Naive B cell (primary cell): ENCODE measurements around the gene UBR3. TPM values are rescaled to one million over a fixed set of nuclear protein-coding genes. Genes with fewer than 3 reads are reported as not detected.
A peak's percentile ranks its signal among the peaks of the same experiment; 100 is the strongest.
"Not testable (repeated sequence)": the region's sequence is repeated elsewhere in the genome, so short reads cannot be mapped to it uniquely, and the experiment has no call there.

Source experiments
- ATAC-seq, 2 donors: fragments of 150-1000 bp; cut with Tn5 transposase; 2 replicates each; pipeline ENCODE4 v1.10.0; 2021; ENCODE audit warnings: low read depth in 2 of 2, mild to moderate bottlenecking in 2 of 2, moderate library complexity in 2 of 2
- DNase-seq: peaks from one replicate; pipeline ENCODE4 v3.0.0; 2022
- H3K27ac Mint-ChIP-seq, 6 donors: one replicate each; pipeline ENCODE4 v1.8.0; 2020 to 2022; ENCODE audit warnings: mild to moderate bottlenecking in 6 of 6, mixed read lengths in 6 of 6, moderate library complexity in 5 of 6, inconsistent platforms in 2 of 6
- H3K27me3 Mint-ChIP-seq, 3 donors: one replicate each; pipeline ENCODE4 v1.8.0; 2021 to 2022; ENCODE audit warnings: mixed read lengths in 3 of 3, mild to moderate bottlenecking in 1 of 3
- H3K36me3 Mint-ChIP-seq, 2 donors: one replicate each; pipeline ENCODE4 v1.8.0; 2020 to 2022; ENCODE audit warnings: mixed read lengths in 2 of 2, inconsistent platforms in 1 of 2, mild to moderate bottlenecking in 1 of 2
- H3K4me1 Mint-ChIP-seq, 3 donors: one replicate each; pipeline ENCODE4 v1.8.0; 2020 to 2022; ENCODE audit warnings: mixed read lengths in 3 of 3, inconsistent platforms in 1 of 3, mild to moderate bottlenecking in 1 of 3, moderate library complexity in 1 of 3
- H3K4me3 Mint-ChIP-seq, 8 donors: one replicate each; pipeline ENCODE4 v1.8.0; 2020 to 2022; ENCODE audit warnings: mild to moderate bottlenecking in 8 of 8, mixed read lengths in 8 of 8, moderate library complexity in 8 of 8, inconsistent platforms in 2 of 8
- H3K9me3 Mint-ChIP-seq, 7 donors: one replicate each; pipeline ENCODE4 v1.8.0; 2020 to 2022; ENCODE audit warnings: mixed read lengths in 7 of 7, mild to moderate bottlenecking in 5 of 7, inconsistent platforms in 2 of 7, moderate library complexity in 1 of 7
- polyA plus RNA-seq, 6 donors: library from polyadenylated mRNA; unstranded; fragments of 300-500 nt; fragmentation: Illumina TruSeq; gene quantifications; one replicate each; pipeline ENCODE4 v1.2.3, GENCODE V29; 2021; ENCODE audit warnings: low read depth in 6 of 6

The UBR3 gene
- polyA plus RNA-seq, 6 donors from 2014 or later = 6.1 to 11.9 (median 7.1) TPM

DNA sequence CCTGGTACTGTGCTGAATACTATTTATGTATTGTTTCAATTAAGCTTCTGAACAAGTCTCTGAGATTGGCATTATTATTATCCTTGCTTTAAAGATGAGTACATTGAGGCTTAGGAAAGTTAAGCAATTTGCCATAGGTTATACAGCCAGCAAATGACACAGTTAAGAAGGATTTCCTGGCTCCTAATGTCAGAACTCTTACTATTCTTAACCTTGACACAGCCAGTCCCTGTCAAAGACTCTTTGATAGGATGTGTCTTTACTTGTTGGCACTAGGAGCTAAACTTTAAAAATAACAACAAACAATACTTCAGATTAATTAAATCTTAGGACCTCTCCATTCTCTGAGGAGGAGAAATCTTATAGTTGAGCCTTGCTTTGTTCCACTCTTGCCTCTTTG is 70.6 kb downstream of the UBR3 start:
- Mint-ChIP-seq H3K9me3 (no peaks in the 10 kb centered on the region), H3K4me3 (no peak overlapping the region), H3K4me1 (peaks cover 0 to 1% (median 0%) of the 10 kb centered on the region in 3 donors), H3K27me3 (no peaks in the 10 kb centered on the region), H3K27ac (no peak overlapping the region), H3K36me3 (peaks cover 8 to 19% of the 10 kb centered on the region in 2 donors)
- DNase-seq = no peak
- ATAC-seq = no peak

DNA sequence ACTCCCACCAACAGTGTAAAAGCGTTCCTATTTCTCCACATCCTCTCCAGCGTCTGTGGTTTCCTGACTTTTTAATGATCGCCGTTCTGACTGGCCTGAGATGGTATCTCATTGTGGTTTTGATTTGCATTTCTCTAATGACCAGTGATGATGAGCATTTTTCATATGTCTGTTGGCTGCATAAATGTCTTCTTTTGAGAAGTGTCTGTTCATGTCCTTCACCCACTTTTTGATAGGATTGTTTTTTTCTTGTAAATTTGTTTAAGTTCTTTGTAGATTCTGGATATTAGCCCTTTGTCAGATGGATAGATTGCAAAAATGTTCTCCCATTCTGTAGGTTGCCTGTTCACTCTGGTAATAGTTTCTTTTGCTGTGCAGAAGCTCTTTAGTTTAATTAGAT is 72.8 kb downstream of the UBR3 start:
- H3K27me3 Mint-ChIP-seq, DNase-seq, H3K9me3 Mint-ChIP-seq, H3K4me3 Mint-ChIP-seq, ATAC-seq, H3K4me1 Mint-ChIP-seq, H3K27ac Mint-ChIP-seq: not testable (repeated sequence)
- peaks cover 12 to 19% of the 10 kb centered on the region in 2 donors for H3K36me3 Mint-ChIP-seq

DNA sequence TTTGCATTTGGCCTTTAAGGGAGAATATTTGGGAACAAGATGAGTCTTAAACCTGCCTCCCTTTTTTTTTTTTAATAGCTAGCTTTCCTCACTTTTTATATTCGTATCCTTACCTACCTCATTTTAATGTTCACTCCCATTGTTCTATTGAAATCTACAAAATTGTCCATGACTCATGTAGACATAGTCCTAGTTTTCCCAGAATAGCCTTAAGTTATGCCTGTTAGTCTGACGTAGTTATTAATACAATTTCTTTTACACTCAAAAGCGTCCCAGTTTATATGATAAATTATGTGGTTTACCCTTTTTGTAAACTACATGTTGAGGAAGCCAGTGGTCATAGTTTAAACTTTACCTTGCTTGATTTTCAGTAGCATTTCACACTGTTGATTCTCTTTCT is 73.4 kb downstream of the UBR3 start:
- H3K27ac Mint-ChIP-seq = no peak overlapping the region
- no peaks in the 10 kb centered on the region for H3K27me3 Mint-ChIP-seq
- H3K4me1 Mint-ChIP-seq = peaks cover 0 to 3% (median 2%) of the 10 kb centered on the region in 3 donors
- peaks cover 7 to 13% of the 10 kb centered on the region in 2 donors for H3K36me3 Mint-ChIP-seq
- no peak for ATAC-seq
- no peak overlapping the region for H3K4me3 Mint-ChIP-seq
- DNase-seq = no peak
- no peaks in the 10 kb centered on the region for H3K9me3 Mint-ChIP-seq

DNA sequence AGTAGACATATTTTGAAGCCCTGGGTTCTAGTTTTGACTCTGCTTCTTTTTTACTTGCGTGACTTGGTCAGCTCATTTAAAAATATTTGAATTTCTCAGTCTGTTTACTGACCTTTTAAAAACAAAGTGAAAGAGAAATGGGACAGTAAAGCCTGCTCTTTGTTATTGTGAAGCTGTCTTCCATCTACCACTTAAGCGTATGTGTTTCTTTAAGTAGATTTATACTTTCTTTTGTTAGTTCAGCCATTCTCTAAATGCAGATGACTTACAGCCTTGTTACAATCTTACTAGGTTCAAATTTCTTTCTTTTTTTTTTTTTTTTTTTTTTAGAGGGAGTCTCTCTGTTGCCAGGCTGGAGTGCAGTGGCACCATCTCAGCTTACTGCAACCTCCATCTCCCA is 79.5 kb downstream of the UBR3 start:
- Mint-ChIP-seq H3K36me3 (peaks cover 20 to 30% of the 10 kb centered on the region in 2 donors), H3K27me3 (no peaks in the 10 kb centered on the region), H3K4me3 (no peak overlapping the region), H3K27ac (peak overlapping the region in 1 of 6 donors; percentile 37), H3K4me1 (peaks cover 0 to 3% (median 2%) of the 10 kb centered on the region in 3 donors), H3K9me3 (no peaks in the 10 kb centered on the region)
- ATAC-seq (no peak), DNase-seq (no peak)

DNA sequence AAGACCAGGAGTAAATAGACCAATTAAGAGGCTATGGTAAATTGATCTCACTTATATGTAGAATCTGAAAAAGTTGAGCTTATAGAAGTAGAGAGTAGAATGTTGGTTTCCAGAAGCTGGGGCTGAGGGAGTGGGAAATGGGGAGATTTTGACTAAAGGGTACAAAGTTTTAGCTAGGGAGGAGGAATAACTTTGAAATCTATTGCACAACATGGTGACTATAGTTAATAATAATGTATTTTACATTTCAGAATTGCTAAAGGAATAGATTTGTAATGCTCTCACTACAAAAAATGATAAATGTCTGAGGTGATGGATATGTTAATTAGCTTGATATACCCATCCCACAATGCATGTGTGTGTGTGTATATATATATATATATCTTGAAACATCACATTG is 82.1 kb downstream of the UBR3 start:
- no peaks in the 10 kb centered on the region for H3K9me3 Mint-ChIP-seq
- ATAC-seq (no peak), DNase-seq (no peak)
- H3K36me3 Mint-ChIP-seq = peaks cover 21 to 27% of the 10 kb centered on the region in 2 donors
- H3K4me1 Mint-ChIP-seq = no peaks in the 10 kb centered on the region
- H3K27ac Mint-ChIP-seq = no peak overlapping the region
- no peak overlapping the region for H3K4me3 Mint-ChIP-seq
- no peaks in the 10 kb centered on the region for H3K27me3 Mint-ChIP-seq

DNA sequence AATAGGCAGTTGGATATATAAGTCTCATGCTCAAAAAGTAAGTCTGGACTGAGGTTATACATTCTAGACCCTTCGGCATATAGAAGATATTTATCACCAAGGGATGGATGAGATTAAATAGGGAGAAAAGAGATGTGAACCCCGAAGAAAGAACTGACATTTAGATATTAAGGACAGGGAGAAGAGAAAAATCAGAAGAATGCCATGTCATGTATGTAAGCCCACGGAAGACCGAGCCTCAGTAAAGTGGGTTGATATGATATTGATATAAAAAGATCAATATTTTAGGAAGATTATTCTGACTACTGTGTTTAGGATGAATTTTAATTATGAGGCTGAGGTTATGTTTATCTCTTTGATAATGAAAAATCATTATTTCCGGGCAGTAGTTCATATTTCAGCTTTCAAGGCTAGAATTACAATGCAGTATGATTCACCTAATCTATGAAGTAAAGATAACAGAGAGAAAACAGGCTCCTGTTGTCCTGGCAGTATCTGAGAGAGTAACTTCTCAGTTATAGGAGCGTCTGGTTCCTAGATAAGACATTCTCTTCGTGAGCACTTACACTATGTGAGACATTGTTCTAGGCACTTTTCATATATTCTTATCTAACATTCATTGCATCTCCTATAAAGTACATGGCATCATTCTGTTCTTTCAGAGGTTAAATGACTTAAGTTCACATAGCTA is 83.0 kb downstream of the UBR3 start:
- H3K9me3 Mint-ChIP-seq = no peaks in the 10 kb centered on the region
- ATAC-seq (no peak), DNase-seq (no peak)
- no peak overlapping the region for H3K4me3 Mint-ChIP-seq
- H3K27ac Mint-ChIP-seq = no peak overlapping the region
- H3K27me3 Mint-ChIP-seq = no peaks in the 10 kb centered on the region
- no peaks in the 10 kb centered on the region for H3K4me1 Mint-ChIP-seq
- peaks cover 23 to 30% of the 10 kb centered on the region in 2 donors for H3K36me3 Mint-ChIP-seq

DNA sequence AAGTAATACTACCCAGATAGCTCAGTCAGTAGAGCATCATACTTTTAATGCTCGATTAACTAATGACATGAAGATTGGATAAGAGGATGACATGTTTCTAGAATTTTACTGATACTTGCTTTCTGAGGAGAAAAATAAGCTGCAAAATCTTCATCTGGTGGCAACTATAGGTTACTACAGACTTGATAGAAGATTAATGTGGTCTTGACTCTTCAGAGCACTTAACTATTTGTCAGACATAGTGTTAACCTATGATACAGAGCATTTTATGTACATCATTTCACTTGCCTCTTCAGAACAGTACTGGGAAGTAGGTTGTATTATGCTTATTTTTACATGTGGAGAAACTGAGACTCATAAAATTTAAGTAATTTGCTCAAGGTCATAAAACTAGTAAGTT is 83.9 kb downstream of the UBR3 start:
- Mint-ChIP-seq H3K36me3 (peaks cover 23 to 31% of the 10 kb centered on the region in 2 donors), H3K27ac (peak overlapping the region in 2 of 6 donors; percentile 10 to 24), H3K27me3 (no peaks in the 10 kb centered on the region), H3K9me3 (no peaks in the 10 kb centered on the region), H3K4me1 (no peaks in the 10 kb centered on the region), H3K4me3 (no peak overlapping the region)
- DNase-seq (no peak), ATAC-seq (no peak)

DNA sequence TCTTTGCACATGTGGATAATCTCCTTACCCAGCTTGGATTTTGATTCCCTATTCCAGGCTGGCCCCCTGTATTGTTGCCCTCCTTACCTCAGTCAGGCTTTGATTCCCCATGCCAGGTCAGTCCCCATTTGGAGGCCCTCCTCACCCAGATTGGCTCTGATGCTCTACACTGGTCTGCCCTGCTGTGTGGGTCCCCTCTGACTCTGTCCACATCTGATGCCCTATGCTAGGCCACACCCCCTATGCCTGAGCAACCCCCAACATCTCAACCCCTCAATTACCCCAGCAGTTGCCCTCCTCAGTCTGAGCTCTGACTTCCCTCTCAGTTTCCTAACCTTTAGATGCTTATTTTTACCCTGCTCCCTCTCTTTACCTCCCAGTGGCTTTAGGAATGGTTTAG is 89.4 kb downstream of the UBR3 start:
- no peak overlapping the region for H3K4me3 Mint-ChIP-seq
- peaks cover 0 to 7% (median 0%) of the 10 kb centered on the region in 3 donors for H3K4me1 Mint-ChIP-seq
- no peak for DNase-seq
- H3K27me3 Mint-ChIP-seq = no peaks in the 10 kb centered on the region
- H3K36me3 Mint-ChIP-seq = peaks cover 11 to 31% of the 10 kb centered on the region in 2 donors
- H3K9me3 Mint-ChIP-seq = no peaks in the 10 kb centered on the region
- no peak for ATAC-seq
- H3K27ac Mint-ChIP-seq = peak overlapping the region in 3 of 6 donors; percentile 5 to 16 (median 12)

DNA sequence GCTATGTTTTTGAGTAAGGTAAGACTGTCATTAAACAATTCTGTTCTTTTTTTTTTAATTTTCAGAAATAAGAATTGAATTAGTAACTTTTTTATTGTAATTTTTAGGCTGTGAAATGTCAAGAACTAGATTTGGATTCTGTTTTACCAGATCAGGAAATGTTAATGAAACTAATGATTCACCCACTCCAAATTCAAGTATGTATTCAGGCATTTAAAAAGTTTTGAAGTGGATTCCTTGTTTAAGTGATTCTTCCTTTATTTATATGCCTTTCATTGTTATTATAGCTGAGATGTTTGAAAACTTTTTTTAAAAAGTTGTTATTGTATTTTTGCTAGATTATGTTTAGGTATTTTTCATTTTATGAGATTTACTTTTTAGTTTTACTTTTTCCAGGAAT is 96.7 kb downstream of the UBR3 start:
- H3K4me1 Mint-ChIP-seq = no peaks in the 10 kb centered on the region
- no peak overlapping the region for H3K27ac Mint-ChIP-seq
- DNase-seq (no peak), ATAC-seq (no peak)
- no peaks in the 10 kb centered on the region for H3K27me3 Mint-ChIP-seq
- peaks cover under 1 to 5% of the 10 kb centered on the region in 2 donors for H3K36me3 Mint-ChIP-seq
- H3K4me3 Mint-ChIP-seq = no peak overlapping the region
- no peaks in the 10 kb centered on the region for H3K9me3 Mint-ChIP-seq

DNA sequence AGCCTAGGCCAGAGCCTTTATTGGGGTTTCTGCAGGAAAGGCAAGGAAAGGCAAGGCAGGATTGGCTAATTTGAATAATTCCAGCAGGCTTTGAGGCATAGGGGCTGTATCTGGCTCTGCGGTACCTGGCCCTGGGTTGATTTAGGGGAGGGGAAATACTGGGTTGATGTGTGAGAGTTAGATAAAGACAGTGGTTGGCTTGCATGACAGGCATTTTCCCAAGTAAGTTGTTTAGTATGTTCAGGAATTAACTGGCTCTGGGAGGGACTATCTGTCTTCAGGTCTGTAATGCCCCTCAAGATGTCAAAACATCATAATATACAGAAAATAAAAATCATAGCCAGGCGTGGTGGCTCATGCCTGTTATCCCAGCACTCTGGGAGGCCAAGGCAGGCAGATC is 98.7 kb downstream of the UBR3 start:
- Mint-ChIP-seq H3K4me1 (no peaks in the 10 kb centered on the region), H3K36me3 (no peaks in the 10 kb centered on the region), H3K27me3 (no peaks in the 10 kb centered on the region), H3K27ac (peak overlapping the region in 3 of 6 donors; percentile 10 to 87 (median 46)), H3K9me3 (no peaks in the 10 kb centered on the region), H3K4me3 (no peak overlapping the region)
- DNase-seq = no peak
- ATAC-seq = no peak

DNA sequence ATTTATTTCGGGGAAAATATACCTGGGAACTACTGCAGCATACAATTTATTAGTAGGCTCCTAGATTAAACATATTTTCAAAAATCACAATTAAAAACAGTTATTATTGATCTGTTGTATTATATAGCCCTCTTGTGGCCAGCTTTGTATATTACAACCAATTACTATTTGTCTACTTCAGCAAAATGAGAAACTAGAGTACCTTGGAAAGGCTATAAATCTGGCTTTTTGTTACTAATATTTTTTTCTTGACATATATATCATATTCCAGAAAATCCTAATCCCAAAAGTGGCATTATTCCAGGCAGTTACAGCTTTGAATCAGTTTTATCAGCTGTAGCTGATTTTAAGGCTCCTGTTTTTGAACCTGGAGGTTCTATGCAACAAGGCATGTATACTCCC is 101.2 kb downstream of the UBR3 start:
- Mint-ChIP-seq H3K9me3 (no peaks in the 10 kb centered on the region), H3K4me1 (no peaks in the 10 kb centered on the region), H3K36me3 (no peaks in the 10 kb centered on the region), H3K4me3 (no peak overlapping the region), H3K27me3 (no peaks in the 10 kb centered on the region), H3K27ac (peak overlapping the region in 2 of 6 donors; percentile 30 to 62)
- DNase-seq (peak; percentile 12), ATAC-seq (no peak)

DNA sequence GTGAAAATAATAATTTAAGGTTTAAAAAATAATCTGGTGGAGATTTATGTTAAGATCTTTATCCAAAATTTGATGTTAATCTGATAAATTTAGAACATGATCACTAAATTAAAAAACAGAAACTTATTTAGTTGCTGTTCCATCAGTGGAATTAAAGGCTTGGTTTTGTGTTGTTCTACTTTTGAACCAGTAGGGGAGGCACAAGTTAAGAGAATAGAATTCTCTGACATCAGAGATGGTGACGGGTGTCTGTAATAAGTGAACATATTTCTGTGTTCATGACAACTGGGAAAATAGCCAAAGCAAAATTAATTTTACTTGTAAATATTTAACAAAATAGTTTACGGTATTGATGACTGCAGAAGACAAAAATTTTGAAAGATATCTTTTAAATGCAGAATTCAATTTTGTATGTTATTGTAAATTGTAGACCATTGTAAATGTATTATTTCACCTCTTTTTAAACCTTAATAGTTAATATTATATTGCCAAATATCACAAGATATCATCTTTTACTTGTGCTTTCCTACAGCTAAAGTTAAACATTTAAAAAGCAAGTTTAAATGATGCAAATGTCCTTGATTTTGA is 106.0 kb downstream of the UBR3 start:
- peak overlapping the region in 1 of 6 donors; percentile 5 for H3K27ac Mint-ChIP-seq
- H3K9me3 Mint-ChIP-seq = no peaks in the 10 kb centered on the region
- no peaks in the 10 kb centered on the region for H3K27me3 Mint-ChIP-seq
- H3K36me3 Mint-ChIP-seq = peaks cover 0 to 15% of the 10 kb centered on the region in 2 donors
- H3K4me1 Mint-ChIP-seq = peaks cover 0 to 10% (median 0%) of the 10 kb centered on the region in 3 donors
- DNase-seq (no peak), ATAC-seq (peak in 1 of 2 donors; percentile 56)
- H3K4me3 Mint-ChIP-seq = no peak overlapping the region

DNA sequence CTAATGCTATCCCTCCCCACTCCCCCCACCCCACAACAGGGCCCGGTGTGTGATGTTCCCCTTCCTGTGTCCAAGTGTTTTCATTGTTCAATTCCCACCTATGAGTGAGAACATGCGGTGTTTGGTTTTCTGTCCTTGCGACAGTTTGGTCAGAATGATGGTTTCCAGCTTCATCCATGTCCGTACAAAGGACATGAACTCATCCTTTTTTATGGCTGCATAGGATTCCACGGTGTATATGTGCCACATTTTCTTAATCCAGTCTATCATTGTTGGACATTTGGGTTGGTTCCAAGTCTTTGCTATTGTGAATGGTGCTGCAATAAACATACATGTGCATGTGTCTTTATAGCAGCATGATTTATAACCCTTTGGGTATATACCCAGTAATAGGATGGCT is 109.4 kb downstream of the UBR3 start:
- DNase-seq, ATAC-seq, H3K9me3 Mint-ChIP-seq, H3K4me3 Mint-ChIP-seq, H3K27me3 Mint-ChIP-seq, H3K27ac Mint-ChIP-seq, H3K4me1 Mint-ChIP-seq: not testable (repeated sequence)
- H3K36me3 Mint-ChIP-seq = peaks cover 0 to 15% of the 10 kb centered on the region in 2 donors

DNA sequence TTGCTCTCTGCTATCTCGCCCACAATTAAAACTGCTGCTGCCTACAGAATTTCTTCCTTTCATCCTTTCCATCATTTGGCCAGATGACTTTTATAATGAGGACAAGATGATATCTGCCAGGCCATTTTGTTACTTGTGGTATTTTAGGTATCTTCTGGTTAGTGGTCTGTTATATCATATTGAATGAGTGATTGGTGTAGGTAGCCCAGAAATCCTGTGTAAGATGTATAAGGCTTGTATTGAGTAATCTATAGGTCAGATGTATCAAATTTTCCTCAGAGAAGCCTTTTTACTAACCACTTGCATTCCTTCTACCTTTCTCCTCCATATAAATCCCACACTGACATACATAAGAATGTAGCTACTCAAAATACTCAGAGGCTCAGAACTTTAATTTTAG is 118.3 kb downstream of the UBR3 start:
- Mint-ChIP-seq H3K27ac (peak overlapping the region in 2 of 6 donors; percentile 15 to 62), H3K36me3 (peaks cover 9 to 32% of the 10 kb centered on the region in 2 donors), H3K9me3 (no peaks in the 10 kb centered on the region), H3K4me1 (no peaks in the 10 kb centered on the region), H3K27me3 (no peaks in the 10 kb centered on the region), H3K4me3 (no peak overlapping the region)
- ATAC-seq = no peak
- DNase-seq = no peak
